ENCODE results near the gene KMT5C.

The KMT5C gene

DNA sequence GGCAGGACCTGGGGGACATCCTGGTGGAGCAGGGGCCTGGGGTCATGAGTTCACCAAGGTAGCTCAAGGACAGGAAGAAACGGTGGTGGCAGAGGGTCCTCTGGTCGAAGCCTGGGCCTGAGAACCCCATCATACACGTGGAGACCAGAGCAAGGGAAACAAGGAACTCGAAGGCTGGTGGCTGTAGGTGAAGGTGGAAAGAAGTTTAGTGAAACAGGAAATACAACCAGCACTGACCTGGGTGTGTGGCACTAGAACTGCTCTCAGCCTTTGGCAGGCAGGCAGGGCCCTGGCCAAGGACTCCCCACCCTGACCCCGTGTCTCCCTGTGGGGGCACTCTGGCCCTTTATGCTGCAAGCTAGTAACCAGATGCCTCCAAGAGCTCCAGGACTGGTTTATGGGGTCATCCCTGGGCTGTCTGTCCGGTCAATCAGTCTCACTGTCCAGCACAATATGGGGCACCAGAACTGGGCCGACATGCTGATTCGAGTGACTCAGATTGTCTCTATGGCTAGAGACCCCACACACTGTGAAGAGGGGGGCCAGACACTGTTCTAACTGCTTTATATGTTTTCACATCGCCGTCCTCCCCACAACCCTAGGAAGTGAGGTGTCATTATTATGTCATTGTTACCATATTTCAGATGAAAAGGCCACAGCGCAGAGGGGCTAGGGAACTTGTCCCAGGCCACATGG, 11.1 kb downstream of the KMT5C start:
- H2AFZ ChIP-seq (ENCODE audit: low read length) = no peak overlapping the region
- H3K9me3 ChIP-seq (ENCODE audit: insufficient read depth, low read depth, low read length) = no peaks in the 10 kb centered on the region
- no peaks in the 10 kb centered on the region for H3K27me3 ChIP-seq (ENCODE audit: insufficient read depth, low read length, poor library complexity, severe bottlenecking)
- no peaks in the 10 kb centered on the region for H3K9me2 ChIP-seq (replicated peaks; ENCODE audit: low read depth, low read length)
- no peak overlapping the region for H3K4me2 ChIP-seq (ENCODE audit: low read depth, low read length, poor library complexity, severe bottlenecking)
- no peaks in the 10 kb centered on the region for H3K79me2 ChIP-seq (ENCODE audit: insufficient read depth, low read length)
- no peaks in the 10 kb centered on the region for H3F3A ChIP-seq (ENCODE audit: low read depth)
- H3K36me3 ChIP-seq (ENCODE audit: insufficient read depth, low read length) = no peaks in the 10 kb centered on the region
- no peak for TF ChIP-seq CTCF (conservative IDR thresholded peaks at IDR 0.05; ENCODE audit: low read length)
- no peak for TF ChIP-seq EZH2phosphoT487 (IDR thresholded peaks at IDR 0.05; ENCODE audit: borderline replicate concordance)
- H3K4me3 ChIP-seq (ENCODE audit: low read length, poor library complexity, severe bottlenecking) = no peak overlapping the region
- H4K20me1 ChIP-seq (ENCODE audit: insufficient read depth, low read length, poor library complexity, severe bottlenecking) = no peaks in the 10 kb centered on the region
- no peak overlapping the region for H3K9ac ChIP-seq (ENCODE audit: low read depth, low read length, poor library complexity, severe bottlenecking)
- no peaks in the 10 kb centered on the region for H3K4me1 ChIP-seq (ENCODE audit: insufficient read depth, low read length, poor library complexity, severe bottlenecking)

DNA sequence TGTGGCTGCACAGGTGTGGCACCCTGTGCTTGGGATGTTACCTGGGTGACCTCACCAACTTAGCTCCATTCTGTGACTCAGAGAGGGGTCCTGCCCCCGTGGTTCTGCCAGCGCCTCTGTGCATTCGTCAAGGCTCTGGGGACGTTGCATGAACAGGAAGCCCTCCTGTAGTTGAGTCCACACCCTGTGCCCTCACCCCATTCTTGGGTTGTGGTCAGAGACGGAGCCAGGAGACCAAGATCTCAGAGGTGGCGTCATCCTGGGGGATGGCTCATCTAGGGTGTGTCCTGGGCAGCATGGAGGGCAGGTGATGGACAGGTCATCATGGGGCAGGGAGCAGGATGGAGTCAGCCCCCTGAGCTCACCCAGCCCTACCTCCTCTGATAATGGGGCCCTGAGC, 12.4 kb downstream of the KMT5C start:
- no peak for TF ChIP-seq CTCF (conservative IDR thresholded peaks at IDR 0.05; ENCODE audit: low read length)
- TF ChIP-seq EZH2phosphoT487 (IDR thresholded peaks at IDR 0.05; ENCODE audit: borderline replicate concordance) = no peak
- H3F3A ChIP-seq (ENCODE audit: low read depth) = no peaks in the 10 kb centered on the region
- no peak overlapping the region for H3K9ac ChIP-seq (ENCODE audit: low read depth, low read length, poor library complexity, severe bottlenecking)
- H3K9me2 ChIP-seq (replicated peaks; ENCODE audit: low read depth, low read length) = no peaks in the 10 kb centered on the region
- H3K36me3 ChIP-seq (ENCODE audit: insufficient read depth, low read length) = no peaks in the 10 kb centered on the region
- no peaks in the 10 kb centered on the region for H4K20me1 ChIP-seq (ENCODE audit: insufficient read depth, low read length, poor library complexity, severe bottlenecking)
- H3K9me3 ChIP-seq (ENCODE audit: insufficient read depth, low read depth, low read length) = no peaks in the 10 kb centered on the region
- no peak overlapping the region for H2AFZ ChIP-seq (ENCODE audit: low read length)
- no peaks in the 10 kb centered on the region for H3K4me1 ChIP-seq (ENCODE audit: insufficient read depth, low read length, poor library complexity, severe bottlenecking)
- no peak overlapping the region for H3K4me3 ChIP-seq (ENCODE audit: low read length, poor library complexity, severe bottlenecking)
- no peak overlapping the region for H3K4me2 ChIP-seq (ENCODE audit: low read depth, low read length, poor library complexity, severe bottlenecking)
- no peaks in the 10 kb centered on the region for H3K79me2 ChIP-seq (ENCODE audit: insufficient read depth, low read length)
- H3K27me3 ChIP-seq (ENCODE audit: insufficient read depth, low read length, poor library complexity, severe bottlenecking) = no peaks in the 10 kb centered on the region

GRCh38 chr19:55352549-55353145, 13.0 kb downstream of the KMT5C start:
- no peaks in the 10 kb centered on the region for H3K79me2 ChIP-seq (ENCODE audit: insufficient read depth, low read length)
- no peak for TF ChIP-seq CTCF (conservative IDR thresholded peaks at IDR 0.05; ENCODE audit: low read length)
- TF ChIP-seq EZH2phosphoT487 (IDR thresholded peaks at IDR 0.05; ENCODE audit: borderline replicate concordance) = no peak
- no peak overlapping the region for H3K4me3 ChIP-seq (ENCODE audit: low read length, poor library complexity, severe bottlenecking)
- no peak overlapping the region for H3K4me2 ChIP-seq (ENCODE audit: low read depth, low read length, poor library complexity, severe bottlenecking)
- no peaks in the 10 kb centered on the region for H3F3A ChIP-seq (ENCODE audit: low read depth)
- H3K4me1 ChIP-seq (ENCODE audit: insufficient read depth, low read length, poor library complexity, severe bottlenecking) = no peaks in the 10 kb centered on the region
- no peaks in the 10 kb centered on the region for H3K9me3 ChIP-seq (ENCODE audit: insufficient read depth, low read depth, low read length)
- H2AFZ ChIP-seq (ENCODE audit: low read length) = no peak overlapping the region
- H3K36me3 ChIP-seq (ENCODE audit: insufficient read depth, low read length) = no peaks in the 10 kb centered on the region
- H3K9ac ChIP-seq (ENCODE audit: low read depth, low read length, poor library complexity, severe bottlenecking) = no peak overlapping the region
- H4K20me1 ChIP-seq (ENCODE audit: insufficient read depth, low read length, poor library complexity, severe bottlenecking) = no peaks in the 10 kb centered on the region
- no peaks in the 10 kb centered on the region for H3K27me3 ChIP-seq (ENCODE audit: insufficient read depth, low read length, poor library complexity, severe bottlenecking)
- H3K9me2 ChIP-seq (replicated peaks; ENCODE audit: low read depth, low read length) = no peaks in the 10 kb centered on the region
